Cardiac septum (tissue), 1 donor: ENCODE data around the gene PPY. TPM values are rescaled to one million over a fixed set of nuclear protein-coding genes. Genes with fewer than 3 reads are reported as not detected.
"Not testable (repeated sequence)": the region's sequence is repeated elsewhere in the genome, so short reads cannot be mapped to it uniquely, and the experiment has no call there.

Experiments
- DNase-seq: peaks from one replicate; pipeline ENCODE4 v3.0.0-alpha.2; 2020; ENCODE audit warnings: low spot score
- intact Hi-C: fragments of 100-400 bp; cut with DNase I; formaldehyde crosslinking; loops from one replicate; pipeline ENCODE4 v1.14.0; 2022
- total RNA-seq: library from RNA; stranded (reverse); fragmentation: NEBNext Ultra II Directional; extraction: Animal tissue kit (Norgen Biotek cat#: 25700); gene quantifications from one replicate; pipeline ENCODE4 v1.2.1, GENCODE V29; 2021
- donor health status: DM: no; HTN: no; CAD: no.

Gene PPY
- total RNA-seq, 1 donor from 2014 or later: not detected

DNA sequence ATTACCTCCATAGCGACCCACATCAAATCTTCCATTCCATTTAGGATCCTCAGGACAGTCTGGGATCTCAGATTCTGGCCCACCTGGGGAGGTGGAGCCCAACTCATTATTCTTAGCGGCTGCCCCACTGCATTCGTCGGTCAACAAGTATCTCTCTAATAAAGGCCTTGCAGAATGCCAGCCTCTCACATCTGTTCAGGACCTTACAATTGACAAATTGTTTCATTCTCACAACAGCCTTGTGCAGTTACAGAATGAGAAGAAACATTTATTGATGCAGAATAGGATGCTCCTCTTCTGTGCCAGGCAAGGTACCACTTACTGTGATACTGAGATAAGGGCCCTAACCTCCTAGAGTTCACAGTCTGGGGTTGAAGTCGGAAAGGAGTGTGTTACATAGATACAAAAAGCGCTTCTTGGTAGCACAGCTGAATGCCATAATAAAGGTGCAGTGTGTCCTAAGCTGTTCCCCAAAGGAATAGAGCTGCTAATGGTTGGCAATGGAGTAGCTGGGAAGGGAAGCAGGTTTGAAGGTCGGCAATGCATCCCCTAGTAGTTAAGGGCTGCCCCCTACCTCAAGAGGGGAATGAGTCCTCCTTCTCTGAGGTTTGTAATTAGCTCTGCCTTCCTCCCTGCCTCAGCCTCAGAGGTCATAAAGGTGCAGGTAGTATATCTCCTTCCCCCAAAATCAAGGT lies 32.6 kb downstream of the PPY start:
- intact Hi-C loops: no loop called here

DNA sequence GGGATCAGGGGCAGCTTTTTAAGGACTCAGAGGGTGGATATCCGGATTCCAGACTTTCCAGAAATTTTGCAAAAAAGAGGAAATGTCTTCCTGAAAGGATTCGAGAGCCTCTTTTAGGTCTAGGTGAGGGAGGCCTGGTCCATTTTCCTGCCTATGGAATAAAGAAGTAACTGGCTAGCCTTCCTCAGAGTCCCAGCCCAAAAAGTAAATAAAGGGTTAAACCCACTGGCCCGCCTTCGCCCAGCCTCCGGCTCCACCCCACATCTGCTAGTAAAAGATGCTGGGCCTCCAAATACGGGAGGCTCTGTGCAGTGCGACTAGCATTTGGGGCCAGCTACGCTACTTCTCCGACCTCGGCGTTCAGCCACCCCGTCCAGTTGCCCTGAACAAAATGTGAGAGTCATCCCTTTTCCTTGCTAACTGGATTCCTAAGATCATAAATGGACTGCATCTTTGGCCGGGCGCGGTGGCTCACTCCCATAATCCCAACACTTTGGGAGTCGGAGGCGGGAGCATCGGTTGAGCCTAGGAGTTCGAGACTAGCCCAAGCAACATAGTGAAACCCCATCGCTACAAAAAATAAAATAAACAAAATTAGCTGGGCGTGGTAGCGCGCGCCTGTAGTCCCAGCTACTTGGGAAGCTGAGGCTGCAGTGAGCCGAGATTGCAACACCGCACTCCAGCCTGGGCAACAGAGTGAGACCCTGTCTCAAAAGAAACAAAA lies 34.1 kb downstream of the PPY start:
- peak; percentile 83 for DNase-seq
- intact Hi-C loops: no loop called here

More for the DNA sequence above, 32.6 kb downstream of the PPY start:
- no peak for DNase-seq

DNA sequence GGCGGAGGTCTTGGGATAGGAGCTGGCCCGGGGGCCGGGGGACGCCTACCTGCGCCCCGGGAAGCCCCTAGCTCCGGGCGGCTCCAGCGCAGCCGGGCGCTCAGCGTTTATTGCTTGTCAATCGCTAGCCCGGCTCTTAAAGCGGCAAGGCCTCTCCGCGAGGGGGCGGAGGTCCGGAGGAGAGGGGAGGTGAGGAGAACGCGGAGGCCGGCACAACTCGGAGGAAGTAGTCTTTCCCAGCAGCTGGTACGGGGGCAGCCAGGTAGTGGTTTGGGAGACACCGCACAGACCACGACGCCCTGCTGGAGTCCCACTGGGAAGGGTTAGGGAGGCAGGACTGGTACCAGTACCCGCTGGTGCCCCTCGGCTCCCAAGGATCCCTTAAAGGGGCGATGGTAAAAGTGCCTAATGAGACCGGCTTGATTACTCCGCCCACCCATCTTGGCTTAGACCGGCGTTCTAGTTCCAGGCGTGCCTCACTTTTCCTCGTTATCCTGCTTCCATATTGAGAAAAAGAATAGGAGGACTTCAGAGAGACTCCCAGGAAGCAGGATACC lies 34.8 kb downstream of the PPY start, which contains the start of gene MPP2:
Gene MPP2 (minus strand): TSS at position 112 of the 557 bp plus-strand sequence. CDS start 3,076 bp downstream, outside the sequence.
- intact Hi-C loops: no loop called here
- DNase-seq: peak; percentile 89

DNA sequence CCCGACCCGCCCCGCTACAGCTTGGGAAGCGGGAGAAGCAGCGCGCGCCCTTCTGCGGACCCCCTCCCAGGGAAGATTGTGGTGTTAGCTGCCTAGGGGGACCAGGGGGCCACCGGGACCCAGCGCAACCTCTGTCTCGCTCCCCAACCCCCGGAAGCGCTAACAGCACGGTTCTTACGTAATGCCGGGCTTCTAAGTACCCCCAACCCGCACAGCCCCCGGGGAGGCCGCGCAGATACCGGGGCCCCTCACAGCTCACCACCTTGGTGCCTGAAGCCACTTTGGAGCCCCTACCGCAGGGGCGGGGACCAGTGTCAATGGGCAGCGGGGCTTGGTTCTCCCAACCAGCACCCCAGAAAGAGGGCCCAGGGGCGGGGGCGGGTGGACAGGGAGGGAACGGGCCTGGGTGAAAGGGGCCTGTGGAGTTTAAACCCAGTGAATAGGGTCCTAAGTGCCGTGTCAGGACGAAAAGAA lies 35.3 kb downstream of the PPY start:
- intact Hi-C loops: no loop called here
- DNase-seq: no peak

DNA sequence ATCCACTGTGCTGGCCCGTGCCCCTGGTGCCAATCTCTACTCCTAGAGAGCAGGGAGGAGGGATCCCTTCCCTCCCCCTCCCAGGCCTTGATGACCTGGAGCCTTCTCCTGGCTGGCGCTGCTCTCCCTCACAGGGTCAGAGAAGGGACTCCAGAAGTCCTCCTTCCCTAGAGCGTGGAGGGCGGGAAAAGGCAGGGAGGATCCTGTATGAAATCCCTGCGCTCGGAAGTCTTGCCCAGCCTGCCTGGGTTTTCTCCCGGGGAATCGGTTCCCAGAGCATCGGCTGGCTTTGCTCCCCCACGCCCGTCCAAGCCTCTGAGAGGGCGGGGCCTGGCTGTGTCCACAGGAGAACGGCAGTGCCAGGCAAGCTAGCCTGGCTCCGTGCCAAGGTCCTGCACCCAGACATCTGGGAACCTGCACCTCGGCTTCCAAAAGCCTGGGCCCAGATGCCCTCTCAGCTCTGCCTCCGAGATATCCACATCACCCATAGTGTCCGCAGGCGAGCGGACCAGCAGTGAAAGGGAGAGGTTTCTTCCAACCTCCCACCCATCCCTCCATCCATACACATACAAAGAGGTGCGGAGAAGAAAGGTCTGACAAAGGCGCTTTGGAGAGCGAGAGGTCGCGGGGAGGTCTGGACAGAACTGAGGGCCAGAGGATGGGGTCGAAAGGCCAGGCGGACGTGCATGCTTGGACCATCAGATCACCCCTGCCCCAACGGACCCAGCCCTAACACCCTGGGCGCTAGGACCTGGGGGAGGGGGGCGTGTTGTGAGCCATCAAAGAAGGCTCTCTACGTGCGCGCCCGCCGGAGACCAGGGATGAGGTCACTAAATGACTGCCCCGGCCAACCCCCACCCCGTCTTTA lies 36.1 kb downstream of the PPY start:
- intact Hi-C loops: no loop called here

DNA sequence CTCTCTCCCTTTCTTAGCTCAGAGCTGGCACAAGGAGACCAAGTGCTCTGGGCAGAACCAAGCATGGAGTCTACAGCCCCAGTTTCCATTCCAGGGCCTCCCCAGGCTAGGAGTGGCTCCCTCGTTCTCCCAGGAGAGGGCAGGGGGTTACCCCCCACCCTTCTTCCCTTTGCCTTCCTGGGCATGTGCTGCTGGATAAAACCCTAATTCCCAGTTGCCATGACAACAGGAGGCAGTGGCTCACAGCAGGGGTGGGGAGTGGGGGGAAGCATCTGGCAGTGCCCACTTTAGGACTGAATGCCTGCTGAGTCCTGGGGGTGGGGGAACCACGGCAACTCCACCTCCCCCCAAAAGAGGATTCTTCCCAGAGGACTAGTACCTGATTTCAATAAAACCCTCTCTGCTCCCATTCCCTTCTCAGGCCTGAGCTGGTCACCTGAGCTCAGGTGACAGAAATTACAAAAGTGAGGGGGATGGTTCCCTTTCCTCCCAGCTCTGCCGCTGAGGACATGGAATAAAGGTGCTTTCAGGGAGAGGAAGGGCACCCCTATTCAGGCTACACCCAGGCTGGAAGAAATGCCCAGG lies 36.8 kb downstream of the PPY start:
- no peak for DNase-seq
- intact Hi-C loops: no loop called here

More for the DNA sequence above, 36.1 kb downstream of the PPY start:
- DNase-seq: peak; percentile 84

DNA sequence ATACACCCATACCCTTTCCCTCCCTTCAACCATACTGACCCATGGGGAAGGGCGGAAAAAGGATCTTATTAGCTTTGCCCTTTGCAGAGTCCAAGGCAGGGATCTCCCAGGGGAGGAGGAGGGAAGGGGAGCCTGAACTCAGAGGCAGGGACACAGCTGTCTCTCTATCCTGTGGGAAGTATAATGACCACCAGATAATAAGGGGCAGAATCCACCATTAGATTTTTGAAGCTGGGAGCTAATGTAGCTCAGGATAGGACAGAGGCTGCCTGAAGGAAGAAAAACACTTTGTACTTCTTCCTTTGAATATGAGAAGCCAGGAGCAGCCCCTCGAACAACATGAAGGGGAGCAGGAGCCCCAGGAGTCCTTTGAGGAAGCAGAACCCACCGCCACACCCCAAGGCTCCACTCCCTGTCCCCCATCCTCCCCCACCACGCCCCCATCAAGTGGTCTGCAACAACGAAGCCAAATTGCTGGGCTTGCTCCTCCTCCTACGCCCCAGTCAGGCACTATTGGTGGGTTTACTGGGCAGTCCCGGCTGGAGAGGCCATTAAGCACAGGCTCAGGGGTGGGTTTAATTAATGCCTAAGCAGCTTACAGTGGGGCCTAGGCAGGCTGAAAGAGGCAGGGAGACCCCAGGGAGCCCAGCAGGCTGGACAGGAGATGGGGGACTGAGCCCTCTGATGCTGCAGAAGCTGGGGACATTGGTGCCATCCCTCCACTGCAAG lies 40.3 kb downstream of the PPY start:
- no peak for DNase-seq
- intact Hi-C loops: no loop called here

DNA sequence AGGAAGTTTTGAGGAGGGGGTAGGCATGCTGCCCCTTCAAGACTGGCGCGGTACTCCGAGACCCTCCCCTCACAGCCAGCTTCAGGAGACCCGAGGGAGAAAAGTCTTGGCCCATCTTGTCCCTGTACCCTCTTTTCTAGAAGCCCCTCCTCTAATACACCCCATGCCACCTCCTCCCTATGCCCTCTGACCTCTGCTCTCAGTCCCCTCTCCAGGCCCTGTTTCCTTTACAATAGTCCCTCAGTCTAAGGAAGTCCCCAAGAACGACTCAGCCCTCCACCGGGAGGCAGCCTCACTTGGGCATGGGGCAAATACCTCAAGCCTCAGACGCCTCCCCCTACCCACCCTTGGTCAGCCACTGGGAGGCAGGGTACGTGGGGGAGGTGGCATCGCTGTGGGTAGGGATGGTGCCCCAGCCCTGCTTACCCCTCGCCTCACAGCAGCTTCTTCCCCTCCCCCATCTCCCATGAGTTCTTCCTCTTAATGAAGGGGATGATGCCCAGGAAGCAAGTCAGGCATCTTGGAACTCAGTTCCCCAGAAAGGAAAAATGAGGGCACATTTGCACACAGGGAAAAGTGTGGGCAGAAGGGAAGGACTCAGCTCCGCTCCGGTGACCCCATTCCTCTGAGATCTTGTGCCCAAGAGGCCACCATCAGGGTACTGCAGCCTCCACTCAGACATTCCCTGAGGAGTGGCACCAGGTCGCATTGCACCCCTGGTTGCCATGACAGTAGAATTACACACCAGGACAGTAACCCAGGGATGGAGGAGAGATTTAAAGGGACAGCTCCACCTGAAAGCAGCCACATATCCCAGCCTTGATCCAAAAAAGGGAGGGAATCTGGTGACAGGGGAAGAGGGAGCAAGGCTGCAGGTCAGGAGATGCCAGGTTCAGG lies 41.2 kb downstream of the PPY start:
- no peak for DNase-seq
- intact Hi-C loops: no loop called here

DNA sequence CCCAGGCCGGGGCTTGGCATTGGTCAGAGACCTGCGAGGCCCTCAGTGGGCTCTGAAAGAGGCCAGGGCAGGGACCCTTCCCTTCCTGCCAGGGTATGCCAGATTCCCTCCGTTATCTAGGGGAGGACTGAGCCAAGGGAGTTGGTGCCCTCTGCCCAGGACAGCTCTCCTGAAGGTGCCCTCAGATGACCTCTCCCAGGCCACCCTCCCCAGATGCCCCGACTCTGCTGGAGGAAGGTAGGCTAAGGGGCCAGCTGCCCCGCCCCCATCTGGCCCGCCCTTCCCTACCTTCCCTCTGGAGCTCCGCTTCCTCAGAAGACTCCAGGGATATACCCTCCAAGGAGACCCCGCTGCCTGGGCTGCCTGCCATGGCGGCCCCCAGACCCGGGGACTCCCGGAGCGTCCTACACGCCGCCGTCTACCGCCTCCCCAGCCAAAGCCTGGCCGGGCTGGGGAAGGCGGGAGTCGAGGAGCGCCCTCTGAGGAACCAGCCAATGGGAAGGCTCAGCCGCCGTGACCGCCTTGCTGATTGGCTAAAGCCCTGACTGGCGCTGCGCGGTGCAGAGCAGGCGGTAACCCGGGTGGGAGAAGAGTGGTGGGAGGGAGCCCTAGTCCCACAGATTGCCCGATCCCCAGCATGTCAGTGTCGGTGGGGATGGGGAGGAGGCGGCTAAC lies 42.0 kb downstream of the PPY start:
- DNase-seq: peak; percentile 90
- intact Hi-C loops: no loop called here

DNA sequence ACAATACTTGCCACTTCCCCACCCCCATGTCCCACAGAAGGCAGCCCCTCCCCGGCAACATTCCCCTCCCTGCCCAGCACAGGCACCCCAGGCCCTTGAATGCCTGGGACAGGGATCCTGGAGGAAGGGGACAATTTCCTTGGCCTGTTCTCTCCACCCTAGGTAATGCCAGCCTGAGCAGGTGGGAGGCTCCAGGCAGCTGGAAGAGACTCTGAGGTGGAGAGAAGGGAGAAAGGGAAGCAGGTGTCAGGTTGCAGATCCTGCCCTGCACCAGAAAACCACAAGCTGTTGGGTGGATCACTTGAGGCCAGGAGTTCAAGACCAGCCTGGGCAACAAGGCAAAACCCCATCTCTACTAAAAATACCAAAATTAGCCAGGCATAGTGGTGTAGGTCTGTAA lies 43.8 kb downstream of the PPY start:
- intact Hi-C loops: no loop called here
- no peak for DNase-seq

DNA sequence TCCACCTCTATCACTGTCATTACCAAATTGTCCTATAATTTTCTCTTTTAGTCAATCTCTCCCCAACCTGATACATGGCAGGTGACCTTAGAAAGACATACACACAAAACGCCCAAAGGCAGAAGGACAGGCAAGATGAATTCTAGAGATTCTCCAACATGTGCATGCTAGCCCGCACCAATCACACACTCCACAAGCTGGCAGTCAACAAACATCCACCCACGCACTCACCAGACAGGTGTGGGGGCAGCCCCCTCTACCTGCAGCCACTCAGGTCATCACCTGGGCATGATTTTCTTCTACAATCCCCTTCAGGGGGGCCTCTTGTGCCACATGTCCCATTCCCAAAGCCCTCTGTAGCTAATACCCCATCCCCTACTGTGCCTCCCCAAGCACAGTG lies 44.4 kb downstream of the PPY start:
- intact Hi-C loops: no loop called here
- DNase-seq: no peak

DNA sequence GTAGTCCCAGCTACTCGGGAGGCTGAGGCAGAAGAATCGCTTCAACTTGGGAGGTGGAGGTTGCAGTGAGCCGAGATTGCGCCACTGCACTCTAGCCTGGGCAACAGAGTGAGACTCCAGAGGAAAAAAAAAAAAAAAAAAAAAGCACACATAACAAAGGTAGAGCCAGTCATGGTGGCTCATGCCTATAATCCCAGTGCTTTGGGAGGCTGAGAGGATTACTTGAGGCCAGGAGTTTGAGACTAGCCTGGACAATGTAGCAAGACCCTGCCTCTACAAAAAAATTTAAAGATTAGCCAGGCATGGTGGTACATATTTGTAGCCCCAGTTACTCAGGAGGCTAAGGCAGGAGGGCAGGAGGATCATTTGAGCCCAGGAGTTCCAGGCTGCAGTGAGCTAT lies 47.8 kb downstream of the PPY start:
- DNase-seq, intact Hi-C loops: not testable (repeated sequence)

DNA sequence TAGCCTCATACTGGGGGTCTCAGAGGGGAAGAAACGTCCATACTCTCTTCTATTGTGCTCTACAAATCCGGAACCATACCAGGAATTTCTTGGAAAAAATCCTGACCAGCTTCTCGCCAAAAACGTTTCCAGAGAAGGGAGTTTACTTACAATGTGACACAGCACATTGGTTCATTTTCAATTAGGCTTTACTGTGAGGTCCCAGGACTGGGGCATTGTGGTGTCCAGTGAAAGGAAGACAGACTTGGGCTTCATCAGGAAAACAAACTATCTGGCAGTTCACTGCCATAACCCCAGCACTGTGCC lies 49.7 kb downstream of the PPY start:
- DNase-seq: no peak
- intact Hi-C loops: no loop called here

DNA sequence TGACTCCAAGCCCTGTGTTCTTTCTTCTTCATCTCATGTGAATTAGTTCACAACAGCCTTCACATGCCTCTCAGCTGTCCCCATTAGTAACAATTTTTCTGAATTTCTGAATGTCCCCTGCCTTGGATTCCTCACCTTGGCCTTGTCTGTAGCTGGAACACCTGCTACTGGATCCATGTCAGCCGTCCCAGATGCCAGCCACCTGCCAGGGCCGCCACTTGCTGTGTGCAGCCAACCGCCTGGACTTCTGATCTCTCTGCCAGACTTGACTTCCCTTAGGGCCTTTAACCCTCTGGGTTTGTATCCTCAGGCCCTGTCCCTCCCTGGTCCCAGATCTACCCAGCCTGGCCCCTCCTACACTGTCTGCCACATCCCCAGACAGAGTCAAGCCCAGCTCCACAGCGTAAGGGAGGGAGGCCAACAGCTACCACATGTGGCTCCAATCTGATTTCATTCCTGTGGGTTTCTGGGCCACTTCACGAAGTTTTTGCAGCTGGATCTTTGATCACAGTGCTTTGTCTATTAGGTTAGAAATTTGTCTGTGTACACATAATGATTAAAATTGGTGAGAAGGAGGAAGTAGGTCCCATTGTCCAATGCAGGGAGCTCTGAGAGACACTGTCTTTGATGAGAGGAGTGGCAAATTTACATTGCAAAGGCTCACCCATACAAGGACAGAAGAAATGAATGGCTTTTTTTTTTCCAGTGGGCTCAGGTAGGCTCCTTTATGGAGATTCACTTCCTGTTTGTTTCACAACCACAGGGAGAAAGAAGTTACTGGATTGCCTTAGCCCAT lies 50.2 kb downstream of the PPY start:
- intact Hi-C loops: no loop called here
- DNase-seq: no peak
